IgD-negative memory B cell (primary cell): ENCODE data around the gene PRSS36. TPM values are rescaled to one million over a fixed set of nuclear protein-coding genes. Genes with fewer than 3 reads are reported as not detected.
"Not testable (repeated sequence)": the region's sequence is repeated elsewhere in the genome, so short reads cannot be mapped to it uniquely, and the experiment has no call there.

ENCODE experiments used
- H3K27ac Mint-ChIP-seq, 3 donors: one replicate each; pipeline ENCODE4 v1.8.0; 2020 to 2022; ENCODE audit warnings: mild to moderate bottlenecking in 3 of 3, mixed read lengths in 3 of 3, moderate library complexity in 1 of 3
- H3K27me3 Mint-ChIP-seq: one replicate; pipeline ENCODE4 v1.8.0; 2021; ENCODE audit warnings: mixed read lengths
- H3K36me3 Mint-ChIP-seq: one replicate; pipeline ENCODE4 v1.8.0; 2020; ENCODE audit warnings: mild to moderate bottlenecking, mixed read lengths
- H3K4me1 Mint-ChIP-seq, 3 donors: one replicate each; pipeline ENCODE4 v1.8.0; 2020 to 2022; ENCODE audit warnings: mixed read lengths in 3 of 3, mild to moderate bottlenecking in 1 of 3
- H3K4me3 Mint-ChIP-seq, 4 donors: one replicate each; pipeline ENCODE4 v1.8.0; 2020 to 2022; ENCODE audit warnings: mild to moderate bottlenecking in 4 of 4, mixed read lengths in 4 of 4, moderate library complexity in 3 of 4
- H3K9me3 Mint-ChIP-seq, 3 donors: one replicate each; pipeline ENCODE4 v1.8.0; 2020 to 2021; ENCODE audit warnings: mixed read lengths in 3 of 3, mild to moderate bottlenecking in 1 of 3
- polyA plus RNA-seq: library from polyadenylated mRNA; unstranded; fragments of 300-500 nt; fragmentation: Illumina TruSeq; gene quantifications from one replicate; pipeline ENCODE4 v1.2.3, GENCODE V29; 2021

The PRSS36 gene
- polyA plus RNA-seq, 1 donor from 2014 or later, result 1.4 TPM

DNA sequence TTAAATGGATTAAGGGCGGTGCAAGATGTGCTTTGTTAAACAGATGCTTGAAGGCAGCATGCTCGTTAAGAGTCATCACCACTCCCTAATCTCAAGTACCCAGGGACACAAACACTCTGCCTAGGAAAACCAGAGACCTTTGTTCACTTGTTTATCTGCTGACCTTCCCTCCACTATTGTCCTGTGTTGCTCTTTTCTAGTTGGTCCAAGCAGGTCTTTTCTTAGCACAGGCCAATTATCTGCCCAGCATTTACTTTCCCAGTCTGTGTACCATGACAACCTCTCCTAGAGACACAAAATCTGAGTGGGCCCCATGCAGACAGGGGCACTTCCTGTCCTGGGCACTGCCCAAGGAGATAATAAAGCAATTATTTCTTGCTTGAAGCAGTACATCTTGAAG lies 20.2 kb upstream of the PRSS36 start:
- H3K4me3 Mint-ChIP-seq, H3K36me3 Mint-ChIP-seq, H3K27ac Mint-ChIP-seq, H3K27me3 Mint-ChIP-seq, H3K4me1 Mint-ChIP-seq, H3K9me3 Mint-ChIP-seq: not testable (repeated sequence)

GRCh38 chr16:31168848-31169247 lies 19.0 kb upstream of the PRSS36 start:
- no peak overlapping the region for H3K27ac Mint-ChIP-seq
- no peaks in the 10 kb centered on the region for H3K27me3 Mint-ChIP-seq
- H3K9me3 Mint-ChIP-seq, result no peaks in the 10 kb centered on the region
- no peak overlapping the region for H3K4me3 Mint-ChIP-seq
- no peaks in the 10 kb centered on the region for H3K36me3 Mint-ChIP-seq
- peaks cover 0 to 3% (median 0%) of the 10 kb centered on the region in 3 donors for H3K4me1 Mint-ChIP-seq

DNA sequence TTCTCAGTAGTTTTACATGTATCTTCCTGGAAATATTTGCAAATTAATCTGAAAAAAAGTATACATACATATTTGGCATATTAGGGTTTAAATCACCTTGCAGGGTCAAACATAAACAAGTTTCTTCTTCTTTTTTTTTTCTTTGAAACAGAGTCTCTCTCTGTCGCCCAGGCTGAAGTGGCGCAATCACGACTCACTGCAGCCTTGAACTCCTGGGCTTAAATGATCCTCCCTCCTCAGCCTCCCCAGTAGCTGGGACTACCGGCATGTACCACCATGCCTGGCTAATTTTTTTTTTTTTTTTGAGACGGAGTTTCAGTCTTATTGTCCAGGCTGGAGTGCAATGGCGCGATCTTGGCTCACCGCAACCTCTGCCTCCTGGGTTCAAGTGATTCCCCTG lies 17.4 kb upstream of the PRSS36 start:
- no peaks in the 10 kb centered on the region for H3K36me3 Mint-ChIP-seq
- no peaks in the 10 kb centered on the region for H3K27me3 Mint-ChIP-seq
- peaks cover 0 to 3% (median 0%) of the 10 kb centered on the region in 3 donors for H3K4me1 Mint-ChIP-seq
- no peak overlapping the region for H3K27ac Mint-ChIP-seq
- H3K9me3 Mint-ChIP-seq, result no peaks in the 10 kb centered on the region
- no peak overlapping the region for H3K4me3 Mint-ChIP-seq

DNA sequence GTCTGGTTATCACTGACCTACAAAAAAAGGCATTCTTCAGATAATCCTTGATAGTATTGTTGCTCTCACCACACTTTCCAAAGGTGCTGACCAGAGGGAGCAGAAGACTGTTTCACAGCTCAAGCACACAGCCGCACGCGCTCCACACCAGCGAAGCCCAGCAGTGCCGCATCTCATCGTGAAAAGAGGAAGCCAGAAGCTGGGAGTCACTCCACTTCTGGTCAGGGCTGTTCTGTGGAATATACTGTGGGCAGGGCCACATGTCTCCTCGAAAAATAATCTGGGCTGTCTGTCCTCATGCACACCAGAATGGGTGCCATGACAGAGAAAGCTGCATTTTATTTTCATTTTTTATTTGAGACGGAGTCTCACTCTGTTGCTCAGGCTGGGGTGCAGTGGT lies 7.3 kb upstream of the PRSS36 start:
- Mint-ChIP-seq H3K27me3 (peaks cover 3% of the 10 kb centered on the region), H3K4me1 (peaks cover 0 to 8% (median 5%) of the 10 kb centered on the region in 3 donors), H3K9me3 (no peaks in the 10 kb centered on the region), H3K27ac (no peak overlapping the region), H3K4me3 (peak overlapping the region in 2 of 4 donors; percentile 6 to 50), H3K36me3 (no peaks in the 10 kb centered on the region)

DNA sequence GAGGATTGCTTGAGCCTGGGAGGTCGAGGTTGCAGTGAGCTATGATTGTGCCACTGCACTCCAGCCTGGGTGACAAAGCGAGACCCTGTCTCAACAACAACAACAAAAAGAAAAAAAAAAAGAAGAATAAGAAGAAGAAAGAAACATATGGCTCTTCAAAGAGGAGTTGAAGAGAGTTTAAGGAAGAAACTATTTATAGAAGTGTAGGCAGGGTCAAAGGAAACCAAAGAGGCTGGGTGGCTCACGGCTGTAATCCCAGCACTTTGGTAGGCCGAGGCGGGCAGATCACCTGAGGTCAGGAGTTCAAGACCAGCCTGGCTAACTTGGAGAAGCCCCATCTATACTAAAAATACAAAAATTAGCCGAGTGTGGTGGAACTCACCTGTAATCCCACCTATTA lies 1.1 kb upstream of the PRSS36 start:
- H3K9me3 Mint-ChIP-seq, H3K27ac Mint-ChIP-seq: not testable (repeated sequence)

GRCh38 chr16:31149332-31149731 lies 534 bp downstream of the PRSS36 start:
- H3K4me3 Mint-ChIP-seq, result no peak overlapping the region
- H3K4me1 Mint-ChIP-seq, result no peaks in the 10 kb centered on the region
- H3K27ac Mint-ChIP-seq, result peak overlapping the region in 1 of 3 donors; percentile 57
- H3K27me3 Mint-ChIP-seq, result peaks cover 5% of the 10 kb centered on the region
- no peaks in the 10 kb centered on the region for H3K9me3 Mint-ChIP-seq
- H3K36me3 Mint-ChIP-seq, result no peaks in the 10 kb centered on the region

More for the DNA sequence above, 1.1 kb upstream of the PRSS36 start:
- H3K4me3 Mint-ChIP-seq, H3K4me1 Mint-ChIP-seq, H3K36me3 Mint-ChIP-seq, H3K27me3 Mint-ChIP-seq: not testable (repeated sequence)

DNA sequence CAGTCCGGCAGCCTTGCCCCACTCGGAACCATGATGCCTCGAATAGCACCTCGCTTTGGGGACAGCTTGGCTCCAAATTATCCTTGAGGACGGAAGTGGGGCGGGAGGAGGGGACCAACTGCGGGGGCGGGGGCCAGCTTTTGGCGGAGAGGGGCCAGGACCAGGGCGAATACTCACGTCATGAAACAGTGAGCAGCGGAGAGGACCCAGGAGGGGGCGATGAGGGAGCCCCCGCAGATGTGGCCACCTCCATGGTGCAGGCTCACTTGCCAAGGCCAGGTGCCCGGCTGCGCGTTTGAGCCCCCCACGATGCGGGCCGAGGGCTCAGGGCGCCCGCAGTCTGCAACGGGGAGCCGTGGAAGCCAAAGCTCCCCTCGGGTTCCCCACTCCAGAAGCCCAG lies 970 bp downstream of the PRSS36 start:
- H3K4me3 Mint-ChIP-seq, result no peak overlapping the region
- peaks cover 5% of the 10 kb centered on the region for H3K27me3 Mint-ChIP-seq
- no peaks in the 10 kb centered on the region for H3K4me1 Mint-ChIP-seq
- H3K9me3 Mint-ChIP-seq, result no peaks in the 10 kb centered on the region
- H3K27ac Mint-ChIP-seq, result no peak overlapping the region
- no peaks in the 10 kb centered on the region for H3K36me3 Mint-ChIP-seq

- H3K27me3 Mint-ChIP-seq, result peaks cover 2% of the 10 kb centered on the region
- H3K4me1 Mint-ChIP-seq, result peaks cover 0 to 2% (median 0%) of the 10 kb centered on the region in 3 donors
- no peaks in the 10 kb centered on the region for H3K9me3 Mint-ChIP-seq
- no peak overlapping the region for H3K27ac Mint-ChIP-seq
- H3K36me3 Mint-ChIP-seq, result no peaks in the 10 kb centered on the region
- H3K4me3 Mint-ChIP-seq, result no peak overlapping the region
These were observed 1.6 kb downstream of the PRSS36 start for GRCh38 chr16:31148281-31148728.

DNA sequence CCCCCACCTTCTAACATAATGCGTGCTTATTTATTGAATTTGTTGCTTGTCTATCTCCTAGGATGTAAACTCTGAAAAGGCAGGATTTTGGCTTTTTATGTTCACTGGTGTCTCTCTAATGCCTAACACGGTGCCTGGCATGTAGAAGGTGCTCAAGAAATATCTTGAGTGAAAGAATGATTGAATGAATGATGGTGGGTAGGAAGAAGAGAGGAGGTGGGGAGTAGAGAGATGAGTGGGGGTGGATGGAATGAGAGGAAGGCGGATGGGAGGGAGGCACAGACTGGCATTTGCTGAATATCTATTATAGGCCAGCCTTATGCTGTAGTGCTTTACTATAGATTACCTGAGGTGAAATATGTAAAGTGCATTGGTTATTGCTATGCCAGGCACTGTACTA lies 2.3 kb downstream of the PRSS36 start:
- H3K27ac Mint-ChIP-seq, result no peak overlapping the region
- H3K4me3 Mint-ChIP-seq, result no peak overlapping the region
- no peaks in the 10 kb centered on the region for H3K36me3 Mint-ChIP-seq
- peaks cover 0 to 2% (median 0%) of the 10 kb centered on the region in 3 donors for H3K4me1 Mint-ChIP-seq
- peaks cover 2% of the 10 kb centered on the region for H3K27me3 Mint-ChIP-seq
- no peaks in the 10 kb centered on the region for H3K9me3 Mint-ChIP-seq

DNA sequence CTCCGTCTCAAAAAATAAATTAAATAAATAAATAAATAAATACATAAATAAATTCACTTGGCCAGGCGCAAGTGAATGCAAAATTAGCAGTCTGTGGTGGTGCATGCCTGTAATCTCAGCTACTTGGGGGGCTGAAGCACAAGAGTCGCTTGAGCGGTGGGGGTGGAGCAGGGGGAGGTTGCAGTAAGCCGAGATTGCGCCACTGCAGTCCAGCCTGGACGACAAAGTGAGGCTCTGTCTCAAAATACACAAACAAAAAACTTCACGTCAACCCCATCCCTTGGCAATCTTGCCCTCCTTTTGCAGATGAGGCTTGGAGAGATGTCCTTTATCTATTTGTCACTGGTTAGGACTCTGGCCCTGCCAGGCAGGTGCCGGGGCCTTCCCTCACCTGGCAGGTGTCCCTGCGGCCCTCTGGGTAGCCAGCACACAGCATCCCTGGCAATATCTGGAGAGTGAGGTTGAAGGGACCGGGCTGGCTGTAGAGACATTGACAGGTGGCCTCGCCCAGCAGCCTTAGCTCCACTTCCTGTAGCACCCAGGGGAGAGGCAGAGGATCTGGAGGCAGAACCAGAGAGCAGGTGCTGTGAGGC lies 4.4 kb downstream of the PRSS36 start:
- H3K4me3 Mint-ChIP-seq, result no peak overlapping the region
- H3K4me1 Mint-ChIP-seq, result peaks cover 5 to 7% (median 5%) of the 10 kb centered on the region in 3 donors
- no peaks in the 10 kb centered on the region for H3K36me3 Mint-ChIP-seq
- H3K27me3 Mint-ChIP-seq, result peaks cover 2% of the 10 kb centered on the region
- H3K9me3 Mint-ChIP-seq, result no peaks in the 10 kb centered on the region
- H3K27ac Mint-ChIP-seq, result no peak overlapping the region

DNA sequence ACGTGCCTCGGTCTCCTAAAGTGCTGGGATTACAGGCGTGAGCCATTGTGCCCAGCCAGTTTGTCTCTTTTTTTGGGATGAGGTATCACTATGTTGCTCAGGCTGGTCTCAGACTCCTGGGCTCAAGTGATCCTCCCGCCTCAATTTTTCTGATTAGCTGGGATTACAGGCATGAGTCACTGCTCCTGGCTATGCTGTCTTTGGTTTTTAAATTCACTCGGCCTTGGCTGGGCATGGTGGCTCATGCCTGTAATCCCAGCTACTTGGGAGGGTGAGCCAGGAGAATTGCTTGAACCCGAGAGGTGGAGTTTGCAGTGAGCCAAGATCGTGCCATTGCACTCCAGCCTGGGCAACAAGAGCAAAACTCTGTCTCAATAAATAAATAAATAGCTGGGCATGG lies 5.4 kb downstream of the PRSS36 start:
- not testable (repeated sequence) for H3K9me3 Mint-ChIP-seq, H3K36me3 Mint-ChIP-seq, H3K4me1 Mint-ChIP-seq, H3K27me3 Mint-ChIP-seq, H3K27ac Mint-ChIP-seq
- H3K4me3 Mint-ChIP-seq, result peak overlapping the region in 2 of 4 donors; percentile 73 to 85

DNA sequence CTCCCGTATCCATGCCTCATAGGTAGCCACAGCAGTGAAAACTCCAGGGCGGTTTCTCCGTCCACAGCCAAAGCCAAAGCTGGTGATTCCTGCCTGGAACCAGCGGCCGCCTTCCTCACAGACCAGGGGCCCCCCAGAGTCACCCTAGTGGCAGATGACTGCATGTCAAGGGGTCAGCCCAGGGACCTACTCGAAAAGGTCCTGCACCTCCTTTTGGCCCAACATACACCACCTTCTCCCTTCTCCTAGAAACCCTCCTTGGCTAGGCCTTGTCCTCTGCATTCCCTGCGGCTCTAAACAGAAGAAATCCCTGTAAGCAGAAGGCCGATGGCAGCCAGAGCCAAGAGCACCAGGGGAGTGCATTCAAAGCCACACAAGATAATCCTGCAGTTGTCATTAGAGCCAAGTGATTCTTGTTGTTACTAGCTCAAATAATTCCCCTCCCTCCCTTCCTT lies 6.1 kb downstream of the PRSS36 start:
- Mint-ChIP-seq H3K4me3 (peak overlapping the region in 3 of 4 donors; percentile 55 to 85 (median 73)), H3K36me3 (no peaks in the 10 kb centered on the region), H3K27me3 (peaks cover 2% of the 10 kb centered on the region), H3K27ac (no peak overlapping the region), H3K4me1 (peaks cover 5 to 7% (median 5%) of the 10 kb centered on the region in 3 donors), H3K9me3 (no peaks in the 10 kb centered on the region)

- Mint-ChIP-seq H3K4me1 (peaks cover 5 to 7% (median 5%) of the 10 kb centered on the region in 3 donors), H3K9me3 (no peaks in the 10 kb centered on the region), H3K4me3 (peak overlapping the region in 3 of 4 donors; percentile 55 to 75 (median 73)), H3K27ac (no peak overlapping the region), H3K36me3 (no peaks in the 10 kb centered on the region), H3K27me3 (peaks cover 2% of the 10 kb centered on the region)
These were observed 6.7 kb downstream of the PRSS36 start for GRCh38 chr16:31143011-31143693.

DNA sequence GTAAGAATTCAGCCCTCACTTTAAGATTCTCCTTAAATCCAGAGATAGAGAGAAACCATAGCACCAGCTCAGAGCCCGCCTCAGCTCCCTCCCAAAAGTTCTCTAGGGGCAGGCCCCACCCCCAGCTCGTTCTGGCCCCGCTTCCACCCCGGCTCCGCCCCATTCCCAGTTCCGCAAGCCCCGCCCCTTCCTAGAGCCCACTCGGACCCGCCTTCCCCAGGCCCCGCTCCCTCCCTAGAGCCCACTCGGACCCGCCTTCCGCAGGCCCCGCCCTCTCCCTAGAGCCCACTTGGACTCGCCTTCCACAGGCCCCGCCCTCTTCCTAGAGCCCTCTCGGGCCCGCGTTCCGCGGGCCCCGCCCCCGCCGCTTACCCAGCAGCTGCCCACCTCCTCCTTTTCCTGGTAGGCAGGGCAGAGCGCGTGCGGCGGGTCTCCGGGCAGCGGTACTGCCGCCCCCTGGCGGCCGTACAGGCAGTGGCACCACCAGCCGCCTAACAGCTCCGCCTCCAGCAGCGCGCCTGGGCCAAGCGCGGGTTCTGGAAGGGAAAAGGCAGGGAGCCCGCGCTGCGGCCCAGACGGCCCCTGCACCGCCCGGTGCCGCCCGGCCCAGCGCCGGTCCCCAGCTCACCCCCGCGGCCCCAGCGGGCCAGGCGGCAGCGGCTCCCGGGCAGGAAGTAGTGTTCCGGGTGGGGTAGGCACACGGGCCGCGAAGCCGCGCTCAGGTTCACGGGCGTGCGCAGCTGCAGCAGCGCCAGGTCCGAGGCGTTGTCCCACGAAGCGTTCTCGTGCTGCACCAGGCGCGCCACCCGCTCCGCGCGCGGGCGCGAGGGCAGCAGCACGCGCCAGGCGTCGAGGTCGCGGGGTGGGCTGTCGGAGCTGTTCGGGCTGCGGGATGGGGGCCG lies 7.5 kb downstream of the PRSS36 start:
- Mint-ChIP-seq H3K4me3 (peak overlapping the region; percentile 71 to 89 (median 82)), H3K36me3 (no peaks in the 10 kb centered on the region), H3K9me3 (no peaks in the 10 kb centered on the region)

GRCh38 chr16:31141489-31142108 lies 8.3 kb downstream of the PRSS36 start:
- Mint-ChIP-seq H3K27ac (peak overlapping the region in 2 of 3 donors; percentile 69 to 85), H3K4me3 (peak overlapping the region; percentile 71 to 89 (median 82)), H3K9me3 (no peaks in the 10 kb centered on the region), H3K36me3 (no peaks in the 10 kb centered on the region), H3K4me1 (peaks cover 5 to 7% (median 5%) of the 10 kb centered on the region in 3 donors), H3K27me3 (no peaks in the 10 kb centered on the region)

More for the DNA sequence above, 7.5 kb downstream of the PRSS36 start:
- H3K4me1 Mint-ChIP-seq, result peaks cover 5 to 7% (median 5%) of the 10 kb centered on the region in 3 donors
- peak overlapping the region in 2 of 3 donors; percentile 69 to 85 for H3K27ac Mint-ChIP-seq
- no peaks in the 10 kb centered on the region for H3K27me3 Mint-ChIP-seq
